H1 (cell line): ENCODE measurements around the gene CFAP107.

Source experiments
- POLR2A ChIP-seq, 2 experiments: IDR thresholded peaks; 1 replicate in 1 of 2; 2 replicates in 1 of 2; pipeline ENCODE4 v1.6.1; 2011; ENCODE audit warnings: low read depth in 2 of 2, low read length in 2 of 2, mild to moderate bottlenecking in 2 of 2; ENCODE audit errors: control extremely low read depth in 1 of 2
- TAF1 ChIP-seq: IDR thresholded peaks from 2 replicates; pipeline ENCODE4 v1.6.1; 2011; ENCODE audit warnings: mild to moderate bottlenecking, low read depth, low read length

GRCh38 chr1:12811409-12811784 lies 65.4 kb downstream of the CFAP107 start:
- TF ChIP-seq POLR2A (IDR thresholded peaks at IDR 0.05; ENCODE audit: control extremely low read depth in 1 of 2, low read depth in 2 of 2, low read length in 2 of 2): no peak
- no peak for TF ChIP-seq TAF1
